K562 (cell line): Measurements from ENCODE around the gene SMAD3. TPM values are rescaled to one million over a fixed set of nuclear protein-coding genes. Genes with fewer than 3 reads are reported as not detected.

Source experiments
- BACH1 ChIP-seq: fragments of 200-800 bp; sonication (Bioruptor generic); IDR thresholded peaks from 2 replicates; pipeline ENCODE4 v1.6.1; 2016; ENCODE audit warnings: missing genetic modification characterization, missing compliant biosample characterization
- CAMTA2 ChIP-seq: fragments of 250-450 bp; sonication (Bioruptor Pico); conservative IDR thresholded peaks from 2 replicates; pipeline ENCODE4 v1.5.1; 2022
- E2F6 ChIP-seq, 2 experiments: IDR thresholded peaks; 2 replicates each; pipeline ENCODE4 v1.6.1; 2011; ENCODE audit warnings: borderline replicate concordance in 1 of 2, control low read depth in 1 of 2, low read depth in 1 of 2, low read length in 1 of 2, mild to moderate bottlenecking in 1 of 2, mixed read lengths in 1 of 2, moderate library complexity in 1 of 2; ENCODE audit not compliant: insufficient read depth in 1 of 2, insufficient read length in 1 of 2, poor library complexity in 1 of 2, severe bottlenecking in 1 of 2; ENCODE audit errors: extremely low read depth in 1 of 2
- FOXA3 ChIP-seq, 2 experiments: fragments of 450-650 bp in 1 of 2; sonication (generic) in 1 of 2; formaldehyde crosslinking; IDR thresholded peaks in 1 of 2; conservative IDR thresholded peaks in 1 of 2; 2 replicates each; pipeline versions ENCODE4 v1.4.0 to v1.8.0; 2020 to 2022; ENCODE audit warnings: mild to moderate bottlenecking in 2 of 2, missing genetic modification reagents in 1 of 2
- FOXP1 ChIP-seq: sonication (generic); formaldehyde crosslinking; IDR thresholded peaks from 2 replicates; pipeline ENCODE4 v1.8.0; 2022; ENCODE audit warnings: mild to moderate bottlenecking, missing genetic modification reagents
- GABPB2 ChIP-seq: fragments of 250-450 bp; sonication (Bioruptor Pico); conservative IDR thresholded peaks from 2 replicates; pipeline ENCODE4 v1.5.1; 2021; ENCODE audit warnings: mild to moderate bottlenecking
- HDAC1 ChIP-seq, 2 experiments: fragments of 450-650 bp; IDR thresholded peaks; 2 replicates each; pipeline ENCODE4 v1.6.1; 2016 to 2017; ENCODE audit warnings: inconsistent platforms in 1 of 2, mild to moderate bottlenecking in 1 of 2, moderate library complexity in 1 of 2
- KLF10 ChIP-seq: fragments of 250-450 bp; sonication (Bioruptor Pico); IDR thresholded peaks from 2 replicates; pipeline ENCODE4 v1.6.1; 2021; ENCODE audit warnings: matching md5 sums
- MTA3 ChIP-seq: fragments of 450-650 bp; formaldehyde crosslinking; IDR thresholded peaks from 2 replicates; pipeline ENCODE4 v1.6.1; 2017; ENCODE audit warnings: mild to moderate bottlenecking, borderline replicate concordance
- MYC ChIP-seq, 2 experiments: fragments of 250-450 bp in 1 of 2; sonication (Bioruptor Pico) in 1 of 2; IDR thresholded peaks; 2 replicates each; pipeline versions ENCODE4 v1.5.1 to v1.6.1; 2012 to 2021; ENCODE audit warnings: low read depth in 2 of 2, borderline replicate concordance in 1 of 2, improper control_type of control experiment in 1 of 2, low read length in 1 of 2, mild to moderate bottlenecking in 1 of 2, moderate library complexity in 1 of 2
- SFPQ ChIP-seq: fragments of 200-400 bp; formaldehyde crosslinking; IDR thresholded peaks from 2 replicates; pipeline ENCODE4 v1.6.1; 2017; ENCODE audit warnings: mild to moderate bottlenecking, low read depth, low read length, moderate library complexity
- SP2 ChIP-seq: IDR thresholded peaks from 2 replicates; pipeline ENCODE4 v1.6.1; 2011; ENCODE audit warnings: mild to moderate bottlenecking, low read depth, low read length, moderate library complexity; ENCODE audit not compliant: poor library complexity, severe bottlenecking; ENCODE audit errors: extremely low read depth
- ZBTB5 ChIP-seq: fragments of 450-650 bp; IDR thresholded peaks from 2 replicates; pipeline ENCODE4 v1.6.1; 2017; ENCODE audit warnings: antibody characterized with exemption
- ZBTB7A ChIP-seq: IDR thresholded peaks from 2 replicates; pipeline ENCODE4 v1.6.1; 2011; ENCODE audit warnings: low read depth, mild to moderate bottlenecking, low read length, moderate library complexity, borderline replicate concordance; ENCODE audit not compliant: control insufficient read depth
- ZBTB8A ChIP-seq: fragments of 450-650 bp; IDR thresholded peaks from 2 replicates; pipeline ENCODE4 v1.6.1; 2018; ENCODE audit warnings: mild to moderate bottlenecking, moderate library complexity; ENCODE audit not compliant: partially characterized antibody
- ZKSCAN1 ChIP-seq: fragments of 150-350 bp; IDR thresholded peaks from 2 replicates; pipeline ENCODE4 v1.6.1; 2016; ENCODE audit warnings: low read depth, low read length
- ZNF444 ChIP-seq: fragments of 250-450 bp; sonication (Bioruptor Pico); IDR thresholded peaks from 2 replicates; pipeline ENCODE4 v1.4.0; 2020; ENCODE audit warnings: mild to moderate bottlenecking, moderate library complexity
- ZNF511 ChIP-seq: sonication (generic); formaldehyde crosslinking; IDR thresholded peaks from 2 replicates; pipeline ENCODE4 v1.8.0; 2022; ENCODE audit warnings: mild to moderate bottlenecking, missing genetic modification reagents
- ZNF551 ChIP-seq: fragments of 250-450 bp; sonication (Bioruptor Pico); IDR thresholded peaks from 2 replicates; pipeline ENCODE4 v1.5.0; 2021; ENCODE audit warnings: mild to moderate bottlenecking, moderate library complexity
- ZNF75A ChIP-seq: fragments of 450-650 bp; formaldehyde crosslinking; IDR thresholded peaks from 2 replicates; pipeline ENCODE4 v1.4.0; 2020; ENCODE audit warnings: mild to moderate bottlenecking
- ZNF766 ChIP-seq: fragments of 200-800 bp; sonication (Bioruptor generic); conservative IDR thresholded peaks from 2 replicates; pipeline ENCODE4 v1.6.1; 2016; ENCODE audit warnings: missing genetic modification characterization, missing compliant biosample characterization
- polyA plus RNA-seq, 8 experiments: library from polyadenylated mRNA; depleted of rRNA in 4 of 8; stranded (reverse) in 5 of 8; unstranded in 3 of 8; fragments of >200 nt; fragmentation: Nextera tagmentation in 2 of 8; fragmentation: Illumina TruSeq in 1 of 8; extraction: Ambion mirVana in 2 of 8; extraction: Trizol in 1 of 8; gene quantifications; 2 replicates each; pipeline versions ENCODE4 v1.2.1 to v1.2.3, GENCODE V29; 2011 to 2014; ENCODE audit warnings: inconsistent platforms in 1 of 8, missing spikeins in 1 of 8
- total RNA-seq, 7 experiments: library from RNA; depleted of rRNA in 6 of 7; stranded (reverse); fragments of >200 nt in 6 of 7; fragmentation: Illumina TruSeq in 2 of 7; extraction: Trizol in 2 of 7; gene quantifications; 2 replicates each; pipeline versions ENCODE4 v1.2.1 to v1.2.3, GENCODE V29; 2011 to 2021; ENCODE audit warnings: low replicate concordance in 1 of 7

The SMAD3 gene
- total and polyA plus RNA-seq, 9 of the 15 experiments (the other 6 are each of a cell fraction or from before 2014, with no cell fraction given), result 4.3 to 39.2 (median 11.1) TPM

- TF ChIP-seq BACH1 (tag) (0 out of 2 replicates have a peak, but pooled peaks have one; percentile 42), ZKSCAN1 (no peak), FOXA3 (CRISPR knock-in tag; conservative IDR thresholded peaks at IDR 0.05 in 1 of 2, IDR thresholded peaks at IDR 0.05 in 1 of 2) (no peak), ZNF511 (CRISPR knock-in tag) (no peak), ZBTB7A (no peak), MYC (IDR thresholded peaks at IDR 0.05; ENCODE audit: low read depth, low read length) (peak; percentile 47; the same call in 1 of the 2 replicates), MYC (CRISPR knock-in tag; IDR thresholded peaks at IDR 0.05; ENCODE audit: borderline replicate concordance, low read depth) (no peak), ZNF551 (CRISPR knock-in tag) (no peak), CAMTA2 (CRISPR knock-in tag) (no peak), KLF10 (CRISPR knock-in tag) (no peak), SFPQ (no peak), SP2 (no peak), MTA3 (0 out of 2 replicates have a peak, but pooled peaks have one; percentile 53), E2F6 (IDR thresholded peaks at IDR 0.05; ENCODE audit: borderline replicate concordance in 1 of 2, extremely low read depth in 1 of 2, insufficient read depth in 1 of 2, insufficient read length in 1 of 2, low read depth in 1 of 2, low read length in 1 of 2, poor library complexity in 1 of 2, severe bottlenecking in 1 of 2) (peak in 1 of 2 experiments; percentile 46), ZNF75A (CRISPR knock-in tag) (no peak), ZNF766 (CRISPR knock-in tag) (no peak), ZBTB5 (no peak), FOXP1 (peak; percentile 77; the same call in 1 of the 2 replicates), ZBTB8A (no peak), ZNF444 (no peak), HDAC1 (IDR thresholded peaks at IDR 0.05) (peak in 1 of 2 experiments; percentile 68; a peak in 1 of 4 replicates), GABPB2 (CRISPR knock-in tag) (no peak)
These were observed 10.9 kb downstream of the SMAD3 start (continued) for GRCh38 chr15:67076147-67076843.
